ENCODE measurements around the gene ARL13B. TPM values are rescaled to one million over a fixed set of nuclear protein-coding genes. Genes with fewer than 3 reads are reported as not detected.

Gene ARL13B
- total and polyA plus RNA-seq, 2 of the 13 experiments (the other 11 are each of a cell fraction or from before 2014, with no cell fraction given), result 2.2 to 9.6 TPM

DNA sequence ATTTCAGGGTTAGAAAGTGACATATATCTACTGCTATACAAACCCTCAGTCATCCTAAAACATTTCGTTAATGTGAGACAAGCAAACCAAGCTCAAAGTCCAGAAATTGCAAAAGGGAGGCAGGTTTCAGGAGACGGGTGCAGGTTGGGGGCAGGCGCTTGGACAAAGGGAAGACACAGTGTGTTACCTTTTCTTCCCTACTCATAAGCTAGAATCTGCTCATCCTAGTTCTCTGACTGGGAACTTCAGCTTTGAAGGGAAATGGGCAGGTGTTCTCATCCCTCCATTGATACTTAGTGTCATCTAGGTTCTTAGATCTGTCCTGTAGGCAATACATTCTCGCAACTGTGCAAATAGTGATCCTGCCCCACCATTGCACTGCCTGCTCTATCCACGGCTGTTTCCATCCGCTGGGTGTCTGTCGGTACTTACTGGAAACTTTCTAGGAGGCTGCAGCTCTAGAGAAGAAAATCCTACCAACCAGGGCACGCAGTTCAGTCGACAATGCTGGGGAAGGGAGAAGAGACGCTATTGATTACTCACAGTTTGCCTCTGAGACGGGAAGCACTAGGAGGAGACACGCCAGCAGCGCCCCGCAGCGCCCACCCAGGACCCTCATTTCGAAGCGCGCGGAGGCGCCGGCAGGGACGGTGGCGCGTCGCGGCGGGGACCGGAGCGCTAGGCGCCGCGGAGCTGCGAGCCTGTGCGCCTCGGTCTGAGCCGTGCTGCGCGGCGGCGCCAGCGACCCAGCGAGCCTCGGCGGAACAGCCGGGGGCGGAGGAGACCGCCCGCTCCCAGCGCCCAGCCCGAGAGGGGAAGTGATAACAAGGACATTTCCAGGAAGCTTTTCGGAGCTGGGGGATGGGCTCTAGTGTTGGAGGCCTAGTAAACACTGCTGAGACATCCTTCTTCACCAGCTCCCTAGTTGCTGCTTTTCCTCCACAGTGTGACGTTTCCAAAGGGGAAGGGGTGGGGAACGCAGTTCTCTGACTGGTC is 6.5 kb upstream of the ARL13B start, which contains the start of gene PROS1 (continued):
- no peak for TF ChIP-seq ZNF484 (CRISPR knock-in tag; IDR thresholded peaks at IDR 0.05; ENCODE audit: borderline replicate concordance, low read depth)
- TF ChIP-seq, protein P1, sequence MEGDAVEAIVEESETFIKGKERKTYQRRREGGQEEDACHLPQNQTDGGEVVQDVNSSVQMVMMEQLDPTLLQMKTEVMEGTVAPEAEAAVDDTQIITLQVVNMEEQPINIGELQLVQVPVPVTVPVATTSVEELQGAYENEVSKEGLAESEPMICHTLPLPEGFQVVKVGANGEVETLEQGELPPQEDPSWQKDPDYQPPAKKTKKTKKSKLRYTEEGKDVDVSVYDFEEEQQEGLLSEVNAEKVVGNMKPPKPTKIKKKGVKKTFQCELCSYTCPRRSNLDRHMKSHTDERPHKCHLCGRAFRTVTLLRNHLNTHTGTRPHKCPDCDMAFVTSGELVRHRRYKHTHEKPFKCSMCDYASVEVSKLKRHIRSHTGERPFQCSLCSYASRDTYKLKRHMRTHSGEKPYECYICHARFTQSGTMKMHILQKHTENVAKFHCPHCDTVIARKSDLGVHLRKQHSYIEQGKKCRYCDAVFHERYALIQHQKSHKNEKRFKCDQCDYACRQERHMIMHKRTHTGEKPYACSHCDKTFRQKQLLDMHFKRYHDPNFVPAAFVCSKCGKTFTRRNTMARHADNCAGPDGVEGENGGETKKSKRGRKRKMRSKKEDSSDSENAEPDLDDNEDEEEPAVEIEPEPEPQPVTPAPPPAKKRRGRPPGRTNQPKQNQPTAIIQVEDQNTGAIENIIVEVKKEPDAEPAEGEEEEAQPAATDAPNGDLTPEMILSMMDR (CRISPR knock-in tag; IDR thresholded peaks at IDR 0.05), result peak; percentile 41; the same call in 1 of the 2 replicates
- no peak for TF ChIP-seq ZNF382 (CRISPR knock-in tag; IDR thresholded peaks at IDR 0.05; ENCODE audit: borderline replicate concordance)
- peak; percentile 58; the same call in 1 of the 2 replicates for TF ChIP-seq SP4 (CRISPR knock-in tag; IDR thresholded peaks at IDR 0.05)
- TF ChIP-seq, protein P2, sequence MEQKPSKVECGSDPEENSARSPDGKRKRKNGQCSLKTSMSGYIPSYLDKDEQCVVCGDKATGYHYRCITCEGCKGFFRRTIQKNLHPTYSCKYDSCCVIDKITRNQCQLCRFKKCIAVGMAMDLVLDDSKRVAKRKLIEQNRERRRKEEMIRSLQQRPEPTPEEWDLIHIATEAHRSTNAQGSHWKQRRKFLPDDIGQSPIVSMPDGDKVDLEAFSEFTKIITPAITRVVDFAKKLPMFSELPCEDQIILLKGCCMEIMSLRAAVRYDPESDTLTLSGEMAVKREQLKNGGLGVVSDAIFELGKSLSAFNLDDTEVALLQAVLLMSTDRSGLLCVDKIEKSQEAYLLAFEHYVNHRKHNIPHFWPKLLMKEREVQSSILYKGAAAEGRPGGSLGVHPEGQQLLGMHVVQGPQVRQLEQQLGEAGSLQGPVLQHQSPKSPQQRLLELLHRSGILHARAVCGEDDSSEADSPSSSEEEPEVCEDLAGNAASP (CRISPR knock-in tag; IDR thresholded peaks at IDR 0.05; ENCODE audit: borderline replicate concordance), result no peak; the same call in 1 of the 2 replicates
- TF ChIP-seq XBP1 (CRISPR knock-in tag; IDR thresholded peaks at IDR 0.05), result no peak
- TF ChIP-seq ZNF547 (CRISPR knock-in tag; IDR thresholded peaks at IDR 0.05), result peak; percentile 81; the same call in 1 of the 2 replicates
- TF ChIP-seq, protein P3, sequence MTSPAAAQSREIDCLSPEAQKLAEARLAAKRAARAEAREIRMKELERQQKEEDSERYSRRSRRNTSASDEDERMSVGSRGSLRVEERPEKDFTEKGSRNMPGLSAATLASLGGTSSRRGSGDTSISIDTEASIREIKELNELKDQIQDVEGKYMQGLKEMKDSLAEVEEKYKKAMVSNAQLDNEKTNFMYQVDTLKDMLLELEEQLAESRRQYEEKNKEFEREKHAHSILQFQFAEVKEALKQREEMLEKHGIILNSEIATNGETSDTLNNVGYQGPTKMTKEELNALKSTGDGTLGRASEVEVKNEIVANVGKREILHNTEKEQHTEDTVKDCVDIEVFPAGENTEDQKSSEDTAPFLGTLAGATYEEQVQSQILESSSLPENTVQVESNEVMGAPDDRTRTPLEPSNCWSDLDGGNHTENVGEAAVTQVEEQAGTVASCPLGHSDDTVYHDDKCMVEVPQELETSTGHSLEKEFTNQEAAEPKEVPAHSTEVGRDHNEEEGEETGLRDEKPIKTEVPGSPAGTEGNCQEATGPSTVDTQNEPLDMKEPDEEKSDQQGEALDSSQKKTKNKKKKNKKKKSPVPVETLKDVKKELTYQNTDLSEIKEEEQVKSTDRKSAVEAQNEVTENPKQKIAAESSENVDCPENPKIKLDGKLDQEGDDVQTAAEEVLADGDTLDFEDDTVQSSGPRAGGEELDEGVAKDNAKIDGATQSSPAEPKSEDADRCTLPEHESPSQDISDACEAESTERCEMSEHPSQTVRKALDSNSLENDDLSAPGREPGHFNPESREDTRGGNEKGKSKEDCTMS (CRISPR knock-in tag; conservative IDR thresholded peaks at IDR 0.05), result no peak
- peak; percentile 68; the same call in 1 of the 2 replicates for TF ChIP-seq ZBTB7B (CRISPR knock-in tag; IDR thresholded peaks at IDR 0.05)
- TF ChIP-seq HOXA3 (CRISPR knock-in tag; IDR thresholded peaks at IDR 0.05), result peak; percentile 49
- TF ChIP-seq, protein P4, sequence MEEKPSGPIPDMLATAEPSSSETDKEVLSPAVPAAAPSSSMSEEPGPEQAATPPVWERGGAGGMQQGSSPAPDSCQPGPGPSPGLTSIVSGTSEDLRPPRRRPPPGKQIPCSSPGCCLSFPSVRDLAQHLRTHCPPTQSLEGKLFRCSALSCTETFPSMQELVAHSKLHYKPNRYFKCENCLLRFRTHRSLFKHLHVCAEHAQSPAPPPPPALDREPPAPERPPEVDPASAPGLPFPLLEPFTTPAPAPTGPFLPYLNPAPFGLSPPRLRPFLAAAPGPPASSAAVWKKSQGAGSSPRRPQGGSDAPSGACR (CRISPR knock-in tag; IDR thresholded peaks at IDR 0.05), result 0 out of 2 replicates have a peak, but pooled peaks have one; percentile 70
- no peak for TF ChIP-seq ZBTB7A (CRISPR knock-in tag; IDR thresholded peaks at IDR 0.05)
- TF ChIP-seq DDIT3 (CRISPR knock-in tag; IDR thresholded peaks at IDR 0.05), result no peak
- no peak for TF ChIP-seq ERF (CRISPR knock-in tag; IDR thresholded peaks at IDR 0.05)
- peak; percentile 79; the same call in 1 of the 2 replicates for TF ChIP-seq ZSCAN31 (CRISPR knock-in tag; IDR thresholded peaks at IDR 0.05; ENCODE audit: low read depth)
- TF ChIP-seq ZNF225 (CRISPR knock-in tag; IDR thresholded peaks at IDR 0.05), result peak; percentile 71; the same call in 1 of the 2 replicates
- no peak for TF ChIP-seq ISX (CRISPR knock-in tag; conservative IDR thresholded peaks at IDR 0.05)
- peak; percentile 82 for TF ChIP-seq MTA1 (CRISPR knock-in tag; IDR thresholded peaks at IDR 0.05; ENCODE audit: borderline replicate concordance)
- TF ChIP-seq ZBTB14 (CRISPR knock-in tag; IDR thresholded peaks at IDR 0.05), result 0 out of 2 replicates have a peak, but pooled peaks have one; percentile 34
- TF ChIP-seq ZFP82 (CRISPR knock-in tag; IDR thresholded peaks at IDR 0.05; ENCODE audit: borderline replicate concordance), result peak; percentile 71; the same call in 1 of the 2 replicates
